ENCODE measurements around the gene RAMP1. TPM values are rescaled to one million over a fixed set of nuclear protein-coding genes. Genes with fewer than 3 reads are reported as not detected.

The RAMP1 gene
- total and polyA plus RNA-seq, 2 donors (not counting 1 experiment from before 2014, with no cell fraction given): 15.7 TPM; not detected in 1

DNA sequence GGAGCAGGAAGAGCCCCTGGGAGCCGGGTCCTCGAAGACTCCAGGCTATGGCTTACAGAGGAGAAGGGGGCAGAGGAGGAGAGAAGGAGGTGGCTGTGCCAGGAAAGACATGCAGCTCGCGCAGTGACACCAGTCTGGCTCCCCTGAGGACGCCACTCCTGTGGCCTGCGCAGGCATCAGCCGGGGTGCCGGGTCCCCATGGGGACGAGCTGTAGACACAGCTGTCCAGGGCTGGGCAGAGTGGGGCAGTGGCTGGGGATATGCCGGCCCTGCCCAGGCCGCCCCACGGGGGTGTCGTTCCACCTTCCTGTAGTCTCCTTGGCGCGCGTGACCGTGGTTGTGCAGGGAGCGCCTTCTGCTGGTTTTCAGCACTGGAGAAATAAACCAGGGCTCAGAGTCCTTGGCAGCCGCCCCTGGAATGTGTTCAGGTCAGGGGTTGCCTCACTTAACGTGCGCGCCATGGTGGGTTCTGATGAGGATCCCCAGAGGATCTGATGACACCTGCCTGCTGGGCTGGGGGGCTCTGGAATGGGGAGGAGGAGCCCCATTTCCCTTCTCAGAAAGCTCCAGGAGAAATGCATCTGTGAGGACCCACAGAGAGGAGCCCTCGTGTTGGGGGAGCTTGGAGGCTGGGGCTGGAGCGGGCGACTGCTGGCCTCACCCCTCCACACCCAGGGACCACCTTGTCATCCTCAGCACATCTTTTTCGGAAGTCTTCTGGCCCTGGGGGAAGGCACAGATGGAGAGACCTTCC, 26.7 kb downstream of the RAMP1 start:
- Mint-ChIP-seq H3K4me3 (no peak overlapping the region), H3K27ac (no peak overlapping the region), H3K4me1 (peaks cover 5% of the 10 kb centered on the region), H3K27me3 (no peaks in the 10 kb centered on the region), H3K9me3 (ENCODE audit: insufficient read depth) (no peaks in the 10 kb centered on the region)
- Histone ChIP-seq H3K36me3 (replicated peaks in 1 of 2; ENCODE audit: control extremely low read depth in 1 of 2, control insufficient read depth in 1 of 2, extremely low read depth in 1 of 2, insufficient read depth in 2 of 2, low read length in 1 of 2) (no peaks in the 10 kb centered on the region), H3K9me3 (ENCODE audit: control extremely low read depth in 1 of 3, control insufficient read depth in 2 of 3, insufficient read depth in 1 of 3, low read length in 2 of 3) (peaks cover 0 to 2% (median 0%) of the 10 kb centered on the region in 3 donors), H3K4me2 (replicated peaks; ENCODE audit: low read depth, low read length, poor library complexity, severe bottlenecking) (no peak overlapping the region), H4K20me1 (ENCODE audit: control insufficient read depth, insufficient read depth, low read length, poor library complexity, severe bottlenecking) (no peaks in the 10 kb centered on the region), H3K9ac (ENCODE audit: low read length) (no peak overlapping the region), H2AFZ (ENCODE audit: insufficient read depth, low read depth, low read length, poor library complexity, severe bottlenecking) (no peak overlapping the region), H3K4me3 (ENCODE audit: control extremely low read depth in 1 of 5, extremely low read depth in 1 of 5, insufficient read depth in 1 of 5, low read depth in 2 of 5, low read length in 4 of 5) (no peak overlapping the region), H3K4me1 (ENCODE audit: control insufficient read depth in 2 of 2, insufficient read depth in 2 of 2, low read length in 2 of 2) (peaks cover 3 to 5% of the 10 kb centered on the region in 2 donors), H3K27ac (ENCODE audit: low read length in 2 of 2) (no peak overlapping the region), H3K27me3 (replicated peaks in 1 of 4; ENCODE audit: control extremely low read depth in 1 of 4, control insufficient read depth in 3 of 4, insufficient read depth in 4 of 4, low read length in 3 of 4) (no peaks in the 10 kb centered on the region), H3K79me2 (ENCODE audit: control insufficient read depth, insufficient read depth, low read length) (no peaks in the 10 kb centered on the region)
- TF ChIP-seq, protein P1, sequence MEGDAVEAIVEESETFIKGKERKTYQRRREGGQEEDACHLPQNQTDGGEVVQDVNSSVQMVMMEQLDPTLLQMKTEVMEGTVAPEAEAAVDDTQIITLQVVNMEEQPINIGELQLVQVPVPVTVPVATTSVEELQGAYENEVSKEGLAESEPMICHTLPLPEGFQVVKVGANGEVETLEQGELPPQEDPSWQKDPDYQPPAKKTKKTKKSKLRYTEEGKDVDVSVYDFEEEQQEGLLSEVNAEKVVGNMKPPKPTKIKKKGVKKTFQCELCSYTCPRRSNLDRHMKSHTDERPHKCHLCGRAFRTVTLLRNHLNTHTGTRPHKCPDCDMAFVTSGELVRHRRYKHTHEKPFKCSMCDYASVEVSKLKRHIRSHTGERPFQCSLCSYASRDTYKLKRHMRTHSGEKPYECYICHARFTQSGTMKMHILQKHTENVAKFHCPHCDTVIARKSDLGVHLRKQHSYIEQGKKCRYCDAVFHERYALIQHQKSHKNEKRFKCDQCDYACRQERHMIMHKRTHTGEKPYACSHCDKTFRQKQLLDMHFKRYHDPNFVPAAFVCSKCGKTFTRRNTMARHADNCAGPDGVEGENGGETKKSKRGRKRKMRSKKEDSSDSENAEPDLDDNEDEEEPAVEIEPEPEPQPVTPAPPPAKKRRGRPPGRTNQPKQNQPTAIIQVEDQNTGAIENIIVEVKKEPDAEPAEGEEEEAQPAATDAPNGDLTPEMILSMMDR (IDR thresholded peaks at IDR 0.05): no peak
- TF ChIP-seq EZH2 (IDR thresholded peaks at IDR 0.05; ENCODE audit: borderline replicate concordance, insufficient read depth, low read depth, low read length, poor library complexity, severe bottlenecking): no peak
- no peak for ATAC-seq (ENCODE audit: low read depth)
- intact Hi-C loops (cut with micrococcal nuclease): no loop called here
- WGBS (ENCODE audit: insufficient coverage): 96% methylated on average over 26 of the region's 26 CpGs
- CTCF ChIA-PET: no interaction called here
- POLR2A ChIA-PET: no interaction called here
- DNase-seq: no peak

DNA sequence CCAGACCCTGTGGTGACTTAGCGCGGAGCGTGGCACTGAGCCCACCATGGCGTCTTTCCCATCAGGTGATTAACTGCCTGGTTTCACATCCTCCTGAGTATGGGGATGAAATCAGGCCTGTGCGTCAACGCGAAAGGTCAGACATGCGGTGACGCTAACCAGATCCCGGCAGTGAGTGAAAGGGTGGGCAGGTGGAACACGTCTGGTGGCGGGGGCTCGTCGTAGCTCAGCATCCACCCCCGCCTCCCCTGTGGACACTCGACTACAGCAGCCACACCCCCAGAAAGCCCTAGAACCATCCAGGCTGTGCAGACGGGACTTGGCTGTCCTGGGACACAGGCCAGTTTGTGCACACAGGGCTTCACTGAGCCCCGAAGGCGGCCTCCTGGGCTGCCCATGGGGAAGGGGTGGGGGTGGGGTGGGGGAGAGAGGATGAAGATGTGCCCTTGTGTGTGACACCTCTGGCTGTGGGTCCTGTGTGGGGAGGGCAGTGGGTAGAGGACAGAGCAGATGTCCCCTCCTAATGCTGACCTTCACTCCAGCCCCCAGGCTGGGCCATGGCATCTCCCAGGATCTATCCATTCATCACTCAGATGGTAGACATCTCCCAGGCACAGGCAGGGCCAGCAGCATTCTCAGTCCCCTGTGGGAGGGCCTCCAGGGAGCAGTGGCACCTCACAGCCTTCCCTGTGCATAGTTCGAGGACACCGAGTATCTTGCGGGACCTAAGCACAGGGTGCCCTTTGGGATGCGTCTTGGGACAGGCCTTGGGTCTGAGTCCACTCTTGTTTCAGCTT, 27.5 kb downstream of the RAMP1 start:
- Histone ChIP-seq H3K4me3 (ENCODE audit: control extremely low read depth in 1 of 5, extremely low read depth in 1 of 5, insufficient read depth in 1 of 5, low read depth in 2 of 5, low read length in 4 of 5) (no peak overlapping the region), H2AFZ (ENCODE audit: insufficient read depth, low read depth, low read length, poor library complexity, severe bottlenecking) (no peak overlapping the region), H3K9ac (ENCODE audit: low read length) (no peak overlapping the region), H3K27ac (ENCODE audit: low read length in 2 of 2) (no peak overlapping the region), H4K20me1 (ENCODE audit: control insufficient read depth, insufficient read depth, low read length, poor library complexity, severe bottlenecking) (no peaks in the 10 kb centered on the region), H3K4me1 (ENCODE audit: control insufficient read depth in 2 of 2, insufficient read depth in 2 of 2, low read length in 2 of 2) (peaks cover 3 to 5% of the 10 kb centered on the region in 2 donors), H3K79me2 (ENCODE audit: control insufficient read depth, insufficient read depth, low read length) (no peaks in the 10 kb centered on the region), H3K9me3 (ENCODE audit: control extremely low read depth in 1 of 3, control insufficient read depth in 2 of 3, insufficient read depth in 1 of 3, low read length in 2 of 3) (no peaks in the 10 kb centered on the region), H3K4me2 (replicated peaks; ENCODE audit: low read depth, low read length, poor library complexity, severe bottlenecking) (no peak overlapping the region), H3K36me3 (replicated peaks in 1 of 2; ENCODE audit: control extremely low read depth in 1 of 2, control insufficient read depth in 1 of 2, extremely low read depth in 1 of 2, insufficient read depth in 2 of 2, low read length in 1 of 2) (no peaks in the 10 kb centered on the region), H3K27me3 (replicated peaks in 1 of 4; ENCODE audit: control extremely low read depth in 1 of 4, control insufficient read depth in 3 of 4, insufficient read depth in 4 of 4, low read length in 3 of 4) (no peaks in the 10 kb centered on the region)
- ATAC-seq (ENCODE audit: low read depth) (peak; percentile 65), DNase-seq (peak; percentile 28)
- Mint-ChIP-seq H3K27ac (no peak overlapping the region), H3K4me1 (peaks cover 8% of the 10 kb centered on the region), H3K9me3 (ENCODE audit: insufficient read depth) (no peaks in the 10 kb centered on the region), H3K27me3 (no peaks in the 10 kb centered on the region), H3K4me3 (no peak overlapping the region)
- CTCF ChIA-PET: no interaction called here
- TF ChIP-seq, protein P1 (IDR thresholded peaks at IDR 0.05): no peak
- TF ChIP-seq EZH2 (IDR thresholded peaks at IDR 0.05; ENCODE audit: borderline replicate concordance, insufficient read depth, low read depth, low read length, poor library complexity, severe bottlenecking): no peak
- POLR2A ChIA-PET: no interaction called here
- intact Hi-C loops (cut with micrococcal nuclease): no loop called here
- 85% methylated on average over 20 of the region's 23 CpGs for WGBS (ENCODE audit: insufficient coverage)

Measured in B cell (primary cell).